H9 (cell line): ENCODE results near the gene TFF3. TPM values are rescaled to one million over a fixed set of nuclear protein-coding genes. Genes with fewer than 3 reads are reported as not detected.

Experiments
- DNase-seq: peaks from one replicate; pipeline ENCODE4 v3.0.0-alpha.2; 2017
- H2AFZ ChIP-seq: one replicate; pipeline ENCODE4 v1.6.1; 2013; ENCODE audit warnings: mild to moderate bottlenecking, low read length, control low read depth, moderate library complexity
- H2AK5ac ChIP-seq: 2 replicates; pipeline ENCODE4 v1.6.1; 2013; ENCODE audit warnings: low read length, control low read depth, mixed read lengths; ENCODE audit not compliant: insufficient read length
- H2BK120ac ChIP-seq: one replicate; pipeline ENCODE4 v1.6.1; 2013; ENCODE audit warnings: low read depth, mild to moderate bottlenecking, low read length, control low read depth, inconsistent platforms; ENCODE audit not compliant: poor library complexity, severe bottlenecking
- H2BK12ac ChIP-seq: 2 replicates; pipeline ENCODE4 v1.6.1; 2013; ENCODE audit warnings: low read length, control low read depth, mixed read lengths, low read depth; ENCODE audit not compliant: insufficient read length
- H2BK15ac ChIP-seq: 2 replicates; pipeline ENCODE4 v1.6.1; 2013; ENCODE audit warnings: low read depth, low read length, control low read depth
- H2BK20ac ChIP-seq: one replicate; pipeline ENCODE4 v1.6.1; 2013; ENCODE audit warnings: low read depth, mild to moderate bottlenecking, low read length, control low read depth, inconsistent platforms; ENCODE audit not compliant: poor library complexity, severe bottlenecking
- H2BK5ac ChIP-seq: 2 replicates; pipeline ENCODE4 v1.6.1; 2013; ENCODE audit warnings: low read length, control low read depth, mixed read lengths; ENCODE audit not compliant: insufficient read length
- H3K14ac ChIP-seq: 2 replicates; pipeline ENCODE4 v1.6.1; 2013; ENCODE audit warnings: low read length, control low read depth; ENCODE audit not compliant: insufficient read depth
- H3K18ac ChIP-seq: 2 replicates; pipeline ENCODE4 v1.6.1; 2013; ENCODE audit warnings: low read depth, mild to moderate bottlenecking, mixed read lengths, low read length, control low read depth; ENCODE audit not compliant: insufficient read length
- H3K23ac ChIP-seq: 2 replicates; pipeline ENCODE4 v1.6.1; 2013; ENCODE audit warnings: low read length, control low read depth, mixed read lengths, low read depth; ENCODE audit not compliant: insufficient read length
- H3K23me2 ChIP-seq: 2 replicates; pipeline ENCODE4 v1.6.1; 2013; ENCODE audit warnings: low read depth, mild to moderate bottlenecking, mixed read lengths, low read length, control low read depth; ENCODE audit not compliant: insufficient read length, poor library complexity, severe bottlenecking
- H3K27ac ChIP-seq: 2 replicates; pipeline ENCODE4 v1.5.1; 2013; ENCODE audit warnings: low read length, control low read depth, mixed read lengths, low read depth; ENCODE audit not compliant: insufficient read length
- H3K27me3 ChIP-seq: 2 replicates; pipeline ENCODE4 v1.6.1; 2013; ENCODE audit warnings: low read length, control low read depth, inconsistent platforms; ENCODE audit not compliant: insufficient read depth
- H3K4ac ChIP-seq: 2 replicates; pipeline ENCODE4 v1.6.1; 2013; ENCODE audit warnings: low read depth, mild to moderate bottlenecking, control low read depth, inconsistent platforms, low read length, moderate library complexity
- H3K4me1 ChIP-seq: 2 replicates; pipeline ENCODE4 v1.6.1; 2013; ENCODE audit warnings: low read length, control low read depth, inconsistent platforms; ENCODE audit not compliant: insufficient read depth
- H3K4me2 ChIP-seq: 2 replicates; pipeline ENCODE4 v1.6.1; 2013; ENCODE audit warnings: low read length, control low read depth, mixed read lengths; ENCODE audit not compliant: insufficient read length, insufficient read depth
- H3K56ac ChIP-seq: 2 replicates; pipeline ENCODE4 v1.6.1; 2013; ENCODE audit warnings: low read depth, mild to moderate bottlenecking, mixed read lengths, low read length, control low read depth; ENCODE audit not compliant: insufficient read length
- H3K79me1 ChIP-seq: 2 replicates; pipeline ENCODE4 v1.6.1; 2013; ENCODE audit warnings: low read depth, mild to moderate bottlenecking, moderate library complexity, low read length, control low read depth, inconsistent platforms; ENCODE audit not compliant: insufficient read depth, poor library complexity, severe bottlenecking
- H3K79me2 ChIP-seq: 2 replicates; pipeline ENCODE4 v1.6.1; 2013; ENCODE audit warnings: low read length, control low read depth, inconsistent platforms; ENCODE audit not compliant: insufficient read depth
- H3K9ac ChIP-seq: 2 replicates; pipeline ENCODE4 v1.6.1; 2013; ENCODE audit warnings: low read length, control low read depth, mixed read lengths; ENCODE audit not compliant: insufficient read length; ENCODE audit errors: extremely low read depth
- H3K9me3 ChIP-seq: one replicate; pipeline ENCODE4 v1.6.1; 2013; ENCODE audit warnings: low read depth, low read length, inconsistent platforms; ENCODE audit not compliant: control insufficient read depth
- H3T11ph ChIP-seq: one replicate; pipeline ENCODE4 v1.6.1; 2013; ENCODE audit warnings: mild to moderate bottlenecking, low read length, control low read depth, inconsistent platforms
- H4K20me1 ChIP-seq: one replicate; pipeline ENCODE4 v1.6.1; 2013; ENCODE audit not compliant: control insufficient read depth, insufficient read length, insufficient read depth
- H4K5ac ChIP-seq: 2 replicates; pipeline ENCODE4 v1.6.1; 2013; ENCODE audit warnings: low read depth, mild to moderate bottlenecking, mixed read lengths, low read length, control low read depth; ENCODE audit not compliant: insufficient read length
- H4K8ac ChIP-seq: replicated peaks from 2 replicates; pipeline ENCODE4 v1.6.1; 2013; ENCODE audit warnings: low read length, control low read depth, mixed read lengths, low read depth; ENCODE audit not compliant: insufficient read length
- H4K91ac ChIP-seq: 2 replicates; pipeline ENCODE4 v1.6.1; 2013; ENCODE audit warnings: low read depth, mild to moderate bottlenecking, moderate library complexity, mixed read lengths, low read length, control low read depth; ENCODE audit not compliant: insufficient read length
- H3K27ac Mint-ChIP-seq, 3 experiments: 2 replicates in 2 of 3; 3 replicates in 1 of 3; pipeline ENCODE4 v1.8.0; 2020 to 2021; ENCODE audit warnings: mixed read lengths in 3 of 3, mild to moderate bottlenecking in 1 of 3, moderate library complexity in 1 of 3
- H3K27me3 Mint-ChIP-seq: 2 replicates; pipeline ENCODE4 v1.8.0; 2021; ENCODE audit warnings: low read depth, mild to moderate bottlenecking, moderate library complexity, mixed read lengths
- H3K36me3 Mint-ChIP-seq, 3 experiments: 2 replicates in 2 of 3; 3 replicates in 1 of 3; pipeline ENCODE4 v1.8.0; 2020 to 2021; ENCODE audit warnings: low read depth in 3 of 3, mixed read lengths in 3 of 3; ENCODE audit not compliant: insufficient read depth in 1 of 3
- H3K4me1 Mint-ChIP-seq, 2 experiments: 2 replicates each; pipeline ENCODE4 v1.8.0; 2020; ENCODE audit warnings: mixed read lengths in 2 of 2
- H3K4me3 Mint-ChIP-seq, 2 experiments: 2 replicates in 1 of 2; 3 replicates in 1 of 2; pipeline ENCODE4 v1.8.0; 2020 to 2021; ENCODE audit warnings: mild to moderate bottlenecking in 2 of 2, mixed read lengths in 2 of 2, moderate library complexity in 1 of 2
- H3K9me3 Mint-ChIP-seq, 2 experiments: 2 replicates in 1 of 2; 3 replicates in 1 of 2; pipeline ENCODE4 v1.8.0; 2020; ENCODE audit warnings: mild to moderate bottlenecking in 2 of 2, mixed read lengths in 2 of 2, moderate library complexity in 1 of 2
- CTCF ChIP-seq: fragments of 200-600 bp; sonication (generic); conservative IDR thresholded peaks from 3 replicates; pipeline ENCODE4 v1.8.0; 2021; ENCODE audit warnings: antibody characterized with exemption, mild to moderate bottlenecking
- WGBS: extraction: QIAGEN DNeasy Blood & Tissue Kit; methylation state at CpG from one replicate; pipeline ENCODE4 v1.1.7; 2013; ENCODE audit warnings: missing lambda C conversion rate, low lambda C conversion rate, mixed read lengths; ENCODE audit not compliant: insufficient read length; ENCODE audit errors: extremely low coverage; 5-methylcytosine and 5-hydroxymethylcytosine counted together
- total RNA-seq: library from RNA; stranded (reverse); gene quantifications from 2 replicates; pipeline ENCODE4 v1.2.1, GENCODE V29; 2021

TFF3 gene
- total RNA-seq, 1 experiment from 2014 or later = 1.5 TPM

DNA sequence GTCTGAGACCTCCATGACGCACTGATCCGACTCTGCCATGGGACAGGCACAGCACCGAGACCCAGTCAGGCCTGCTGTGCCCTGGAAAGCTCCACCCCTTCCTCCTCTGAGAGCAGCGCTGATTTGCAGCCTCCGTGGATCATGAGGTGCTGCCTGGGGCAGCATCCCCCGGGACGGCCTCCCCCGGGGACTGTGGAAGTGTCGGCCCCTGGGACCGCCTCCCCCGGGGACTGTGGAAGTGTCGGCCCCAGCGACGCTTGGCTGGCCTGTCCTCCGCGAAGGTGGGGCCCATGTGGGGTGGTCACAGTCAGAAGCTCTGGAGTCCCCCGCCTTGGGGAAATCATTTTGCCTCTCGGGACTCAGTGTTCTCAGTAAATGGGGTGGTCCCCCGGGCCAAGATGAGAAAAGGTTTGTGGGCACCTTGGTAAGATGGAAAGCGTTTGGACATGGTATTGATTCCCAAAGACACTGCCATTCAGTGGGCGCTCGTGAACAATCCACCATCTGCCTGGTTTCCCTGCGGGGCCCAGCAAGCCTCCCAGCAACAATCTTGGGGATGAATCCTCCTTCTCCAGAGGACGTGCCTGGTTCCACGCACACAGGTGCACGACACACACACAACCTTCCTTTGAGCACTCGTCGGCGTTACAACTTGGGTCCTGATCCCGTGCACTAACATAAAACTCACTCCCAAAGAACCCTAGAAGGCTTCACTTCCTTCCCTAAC is 32.6 kb upstream of the TFF3 start:
- no peaks in the 10 kb centered on the region; a peak in 1 of 7 replicates for H3K36me3 Mint-ChIP-seq
- Histone ChIP-seq H3K9ac (no peak overlapping the region), H3K18ac (no peak overlapping the region), H2BK120ac (no peak overlapping the region), H2AFZ (no peak overlapping the region), H3K23me2 (no peaks in the 10 kb centered on the region), H3T11ph (no peak overlapping the region), H2AK5ac (no peak overlapping the region), H3K27ac (no peak overlapping the region), H3K4me1 (no peaks in the 10 kb centered on the region), H3K27me3 (no peaks in the 10 kb centered on the region), H3K79me1 (no peaks in the 10 kb centered on the region), H3K4ac (no peak overlapping the region), H4K20me1 (no peaks in the 10 kb centered on the region), H4K91ac (no peak overlapping the region), H2BK15ac (no peak overlapping the region), H3K4me2 (no peak overlapping the region), H3K23ac (no peak overlapping the region), H2BK12ac (no peak overlapping the region), H3K9me3 (no peaks in the 10 kb centered on the region), H2BK5ac (no peak overlapping the region), H3K14ac (no peak overlapping the region), H4K5ac (no peak overlapping the region), H4K8ac (no peak overlapping the region), H2BK20ac (no peak overlapping the region), H3K56ac (no peak overlapping the region), H3K79me2 (no peaks in the 10 kb centered on the region)
- DNase-seq = no peak
- H3K27me3 Mint-ChIP-seq = peaks cover 4% of the 10 kb centered on the region
- WGBS = no CpG with 5 or more reads among the region's 30 CpGs
- no peaks in the 10 kb centered on the region for H3K4me1 Mint-ChIP-seq
- no peak overlapping the region for H3K27ac Mint-ChIP-seq
- H3K9me3 Mint-ChIP-seq = no peaks in the 10 kb centered on the region; a peak in 1 of 5 replicates
- TF ChIP-seq CTCF = no peak
- no peak overlapping the region for H3K4me3 Mint-ChIP-seq
